Upper lobe of left lung (tissue), 4 donors: ENCODE measurements around the gene SCAF11.

Source experiments
- CTCF ChIP-seq, 6 experiments: fragments of 450-650 bp in 4 of 6; fragments of 200-600 bp in 2 of 6; sonication (generic) in 2 of 6; IDR thresholded peaks; one replicate each; pipeline ENCODE4 v1.5.1; 2016 to 2019; ENCODE audit warnings: antibody characterized with exemption in 6 of 6
- POLR2A ChIP-seq, 4 donors: fragments of 450-650 bp; IDR thresholded peaks; one replicate each; pipeline ENCODE4 v1.5.1; 2016 to 2017; ENCODE audit warnings: antibody characterized with exemption in 4 of 4, mild to moderate bottlenecking in 2 of 4
- POLR2AphosphoS5 ChIP-seq, 2 donors: sonication (generic); formaldehyde crosslinking; IDR thresholded peaks; one replicate each; pipeline ENCODE4 v1.5.1; 2017; ENCODE audit warnings: antibody characterized with exemption in 2 of 2

GRCh38 chr12:46020768-46021167 is 30.4 kb upstream of the SCAF11 start:
- TF ChIP-seq CTCF (IDR thresholded peaks at IDR 0.05) = no peak
- no peak for TF ChIP-seq POLR2A (IDR thresholded peaks at IDR 0.05)
- TF ChIP-seq POLR2AphosphoS5 (IDR thresholded peaks at IDR 0.05) = no peak
